Measurements from ENCODE around the gene SMARCC2. TPM values are rescaled to one million over a fixed set of nuclear protein-coding genes. Genes with fewer than 3 reads are reported as not detected.

SMARCC2 gene
- total and polyA plus RNA-seq, 2 donors: 51.1 to 68.8 TPM

Other genes with a start within 250 kb of the SMARCC2 start
- 1.5 TPM for gene PMEL, start 223.4 kb downstream of the SMARCC2 start, total RNA-seq
- 0.89 TPM for gene PMEL, start 223.4 kb downstream of the SMARCC2 start, polyA plus RNA-seq
- gene CDK2, start 222.7 kb downstream of the SMARCC2 start, total RNA-seq: 32.3 TPM
- gene CDK2, start 222.7 kb downstream of the SMARCC2 start, polyA plus RNA-seq: 33.6 TPM
- 57.5 TPM for gene RAB5B, start 215.4 kb downstream of the SMARCC2 start, total RNA-seq
- gene RAB5B, start 215.4 kb downstream of the SMARCC2 start, polyA plus RNA-seq: 114 TPM
- gene SUOX, start 192.2 kb downstream of the SMARCC2 start, total RNA-seq: 14.4 TPM
- gene SUOX, start 192.2 kb downstream of the SMARCC2 start, polyA plus RNA-seq: 31.3 TPM
- gene IKZF4, start 168.4 kb downstream of the SMARCC2 start, total RNA-seq: 4.8 TPM
- 8.0 TPM for gene IKZF4, start 168.4 kb downstream of the SMARCC2 start, polyA plus RNA-seq
- 96.2 TPM for gene RPS26, start 147.6 kb downstream of the SMARCC2 start, total RNA-seq
- gene RPS26, start 147.6 kb downstream of the SMARCC2 start, polyA plus RNA-seq: 774 TPM
- gene ERBB3, start 109.3 kb downstream of the SMARCC2 start, total RNA-seq: 34.4 TPM
- 11.4 TPM for gene ERBB3, start 109.3 kb downstream of the SMARCC2 start, polyA plus RNA-seq
- 64.6 TPM for gene PA2G4, start 84.9 kb downstream of the SMARCC2 start, total RNA-seq
- 121 TPM for gene PA2G4, start 84.9 kb downstream of the SMARCC2 start, polyA plus RNA-seq
- gene RPL41, start 72.8 kb downstream of the SMARCC2 start, total RNA-seq: 2,071 TPM
- gene RPL41, start 72.8 kb downstream of the SMARCC2 start, polyA plus RNA-seq: 5,547 TPM
- 4.6 TPM for gene ZC3H10, start 71.2 kb downstream of the SMARCC2 start, total RNA-seq
- gene ZC3H10, start 71.2 kb downstream of the SMARCC2 start, polyA plus RNA-seq: 4.9 TPM
- 85.1 TPM for gene ESYT1, start 61.2 kb downstream of the SMARCC2 start, total RNA-seq
- gene ESYT1, start 61.2 kb downstream of the SMARCC2 start, polyA plus RNA-seq: 116 TPM
- 65.3 TPM for gene MYL6B, start 36.9 kb downstream of the SMARCC2 start, total RNA-seq
- 32.4 TPM for gene MYL6B, start 36.9 kb downstream of the SMARCC2 start, polyA plus RNA-seq
- gene MYL6, start 31.1 kb downstream of the SMARCC2 start, total RNA-seq: 2,133 TPM
- gene MYL6, start 31.1 kb downstream of the SMARCC2 start, polyA plus RNA-seq: 7,162 TPM
- gene RNF41, start 32.4 kb upstream of the SMARCC2 start, total RNA-seq: 42.9 TPM
- gene RNF41, start 32.4 kb upstream of the SMARCC2 start, polyA plus RNA-seq: 37.8 TPM
- 15.7 TPM for gene NABP2, start 34.9 kb upstream of the SMARCC2 start, total RNA-seq
- gene NABP2, start 34.9 kb upstream of the SMARCC2 start, polyA plus RNA-seq: 31.0 TPM
- gene SLC39A5, start 40.6 kb upstream of the SMARCC2 start, total RNA-seq: not detected
- gene SLC39A5, start 40.6 kb upstream of the SMARCC2 start, polyA plus RNA-seq: 0.30 TPM
- 10.2 TPM for gene ANKRD52, start 68.9 kb upstream of the SMARCC2 start, total RNA-seq
- 14.4 TPM for gene ANKRD52, start 68.9 kb upstream of the SMARCC2 start, polyA plus RNA-seq
- gene COQ10A, start 77.5 kb upstream of the SMARCC2 start, total RNA-seq: 6.9 TPM
- gene COQ10A, start 77.5 kb upstream of the SMARCC2 start, polyA plus RNA-seq: 13.8 TPM
- 64.3 TPM for gene CS, start 110.8 kb upstream of the SMARCC2 start, total RNA-seq
- gene CS, start 110.8 kb upstream of the SMARCC2 start, polyA plus RNA-seq: 101 TPM
- 53.8 TPM for gene CNPY2, start 126.5 kb upstream of the SMARCC2 start, total RNA-seq
- gene CNPY2, start 126.5 kb upstream of the SMARCC2 start, polyA plus RNA-seq: 75.6 TPM
- gene PAN2, start 144.5 kb upstream of the SMARCC2 start, total RNA-seq: 64.7 TPM
- 31.1 TPM for gene PAN2, start 144.5 kb upstream of the SMARCC2 start, polyA plus RNA-seq
- gene IL23A, start 149.4 kb upstream of the SMARCC2 start, total RNA-seq: not detected
- gene IL23A, start 149.4 kb upstream of the SMARCC2 start, polyA plus RNA-seq: 0.89 TPM
- gene STAT2, start 170.6 kb upstream of the SMARCC2 start, total RNA-seq: 156 TPM
- 66.3 TPM for gene STAT2, start 170.6 kb upstream of the SMARCC2 start, polyA plus RNA-seq
- gene APOF, start 173.4 kb upstream of the SMARCC2 start, total RNA-seq: not detected
- gene APOF, start 173.4 kb upstream of the SMARCC2 start, polyA plus RNA-seq: 0.13 TPM